Measurements from ENCODE around the gene ACTN4. TPM values are rescaled to one million over a fixed set of nuclear protein-coding genes. Genes with fewer than 3 reads are reported as not detected.

The ACTN4 gene
- total RNA-seq, 5 donors from 2014 or later (not counting 1 experiment from before 2014, with no cell fraction given) = 100.0 to 201 (median 175) TPM

GRCh38 chr19:38702278-38702677 lies 54.8 kb downstream of the ACTN4 start:
- H3K27me3 ChIP-seq (replicated peaks in 1 of 2; ENCODE audit: control insufficient read depth in 2 of 2, extremely low read depth in 1 of 2, insufficient read depth in 2 of 2, low read length in 1 of 2) = no peaks in the 10 kb centered on the region
- no peak overlapping the region for H3K4me3 ChIP-seq (ENCODE audit: control insufficient read depth in 1 of 2, extremely low read depth in 1 of 2, low read length in 1 of 2)
- H3K36me3 ChIP-seq (ENCODE audit: control insufficient read depth in 2 of 2, extremely low read depth in 1 of 2, insufficient read depth in 1 of 2, low read length in 1 of 2) = peaks cover 0 to 74% of the 10 kb centered on the region in 2 donors
- ATAC-seq (replicated peaks in 1 of 4) = no peak
- no peak for DNase-seq
- no peaks in the 10 kb centered on the region for H3K9me3 Mint-ChIP-seq
- H3K36me3 Mint-ChIP-seq = peaks cover 19% of the 10 kb centered on the region
- peaks cover 0 to 21% of the 10 kb centered on the region in 2 experiments for H3K4me1 ChIP-seq (ENCODE audit: control insufficient read depth in 1 of 2, extremely low read depth in 1 of 2, insufficient read depth in 2 of 2, low read length in 2 of 2)
- H3K4me3 Mint-ChIP-seq = no peak overlapping the region
- 96% methylated on average over 6 of the region's 14 CpGs for WGBS (ENCODE audit: insufficient coverage)
- ChIA-PET CTCF (no interaction called here), POLR2A (interaction anchor here in 1 of 2 donors (0.5 kb wide), 1 partner anchor 269 kb away, joined by 5 read pairs; no protein-coding TSS in a partner anchor)
- peaks cover 6 to 14% (median 9%) of the 10 kb centered on the region in 3 donors for H3K4me1 Mint-ChIP-seq
- H3K27ac ChIP-seq (ENCODE audit: low read length) = no peak overlapping the region
- no peaks in the 10 kb centered on the region for H3K27me3 Mint-ChIP-seq
- no peaks in the 10 kb centered on the region for H3K9me3 ChIP-seq
- H3K27ac Mint-ChIP-seq = no peak overlapping the region

DNA sequence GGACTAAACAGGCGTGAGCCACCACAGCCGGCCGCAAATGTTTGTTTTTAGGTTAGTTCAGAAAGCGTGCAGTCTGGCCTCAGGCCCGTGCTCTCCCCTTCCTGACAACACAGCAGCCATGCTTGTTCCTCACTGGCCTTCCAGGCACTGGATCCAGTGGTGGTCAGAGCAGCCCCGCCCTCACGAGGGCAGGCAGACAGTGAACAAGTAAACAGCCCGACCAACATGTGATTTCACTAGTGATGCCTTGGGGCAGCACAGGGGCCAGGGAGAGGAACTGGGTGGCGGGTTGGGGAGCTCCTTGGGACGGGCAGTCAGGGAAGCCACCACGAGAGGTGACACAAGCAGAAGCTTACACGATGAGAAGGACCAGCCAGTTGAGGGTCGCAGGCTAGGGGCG lies 56.1 kb downstream of the ACTN4 start:
- Histone ChIP-seq H3K4me1 (ENCODE audit: control insufficient read depth in 1 of 2, extremely low read depth in 1 of 2, insufficient read depth in 2 of 2, low read length in 2 of 2) (peaks cover 0 to 8% of the 10 kb centered on the region in 2 experiments), H3K4me3 (ENCODE audit: control insufficient read depth in 1 of 2, extremely low read depth in 1 of 2, low read length in 1 of 2) (no peak overlapping the region), H3K36me3 (ENCODE audit: control insufficient read depth in 2 of 2, extremely low read depth in 1 of 2, insufficient read depth in 1 of 2, low read length in 1 of 2) (peaks cover 0 to 81% of the 10 kb centered on the region in 2 donors), H3K27ac (ENCODE audit: low read length) (no peak overlapping the region), H3K27me3 (replicated peaks in 1 of 2; ENCODE audit: control insufficient read depth in 2 of 2, extremely low read depth in 1 of 2, insufficient read depth in 2 of 2, low read length in 1 of 2) (no peaks in the 10 kb centered on the region), H3K9me3 (no peaks in the 10 kb centered on the region)
- Mint-ChIP-seq H3K9me3 (no peaks in the 10 kb centered on the region), H3K36me3 (peaks cover 22% of the 10 kb centered on the region), H3K27ac (no peak overlapping the region), H3K27me3 (no peaks in the 10 kb centered on the region), H3K4me3 (no peak overlapping the region), H3K4me1 (peaks cover under 1 to 4% (median 1%) of the 10 kb centered on the region in 3 donors)
- ChIA-PET CTCF (no interaction called here), POLR2A (no interaction called here)
- DNase-seq = no peak
- 99% methylated on average over 10 of the region's 14 CpGs for WGBS (ENCODE audit: insufficient coverage)
- ATAC-seq (replicated peaks in 1 of 4) = no peak

- H3K9me3 ChIP-seq = no peaks in the 10 kb centered on the region
- H3K27me3 ChIP-seq (replicated peaks in 1 of 2; ENCODE audit: control insufficient read depth in 2 of 2, extremely low read depth in 1 of 2, insufficient read depth in 2 of 2, low read length in 1 of 2) = no peaks in the 10 kb centered on the region
- no peak for ATAC-seq (replicated peaks in 1 of 4)
- Mint-ChIP-seq H3K9me3 (no peaks in the 10 kb centered on the region), H3K36me3 (peaks cover 29% of the 10 kb centered on the region), H3K27me3 (no peaks in the 10 kb centered on the region), H3K27ac (no peak overlapping the region), H3K4me1 (no peaks in the 10 kb centered on the region), H3K4me3 (no peak overlapping the region)
- H3K4me1 ChIP-seq (ENCODE audit: control insufficient read depth in 1 of 2, extremely low read depth in 1 of 2, insufficient read depth in 2 of 2, low read length in 2 of 2) = peaks cover 0 to 2% of the 10 kb centered on the region in 2 experiments
- WGBS (ENCODE audit: insufficient coverage) = 96% methylated on average over 12 of the region's 13 CpGs
- no peak for DNase-seq
- H3K27ac ChIP-seq (ENCODE audit: low read length) = no peak overlapping the region
- no peak overlapping the region for H3K4me3 ChIP-seq (ENCODE audit: control insufficient read depth in 1 of 2, extremely low read depth in 1 of 2, low read length in 1 of 2)
- peaks cover 0 to 91% of the 10 kb centered on the region in 2 donors for H3K36me3 ChIP-seq (ENCODE audit: control insufficient read depth in 2 of 2, extremely low read depth in 1 of 2, insufficient read depth in 1 of 2, low read length in 1 of 2)
- POLR2A ChIA-PET = no interaction called here
- CTCF ChIA-PET = no interaction called here
These were observed 57.1 kb downstream of the ACTN4 start for GRCh38 chr19:38704488-38705026.

DNA sequence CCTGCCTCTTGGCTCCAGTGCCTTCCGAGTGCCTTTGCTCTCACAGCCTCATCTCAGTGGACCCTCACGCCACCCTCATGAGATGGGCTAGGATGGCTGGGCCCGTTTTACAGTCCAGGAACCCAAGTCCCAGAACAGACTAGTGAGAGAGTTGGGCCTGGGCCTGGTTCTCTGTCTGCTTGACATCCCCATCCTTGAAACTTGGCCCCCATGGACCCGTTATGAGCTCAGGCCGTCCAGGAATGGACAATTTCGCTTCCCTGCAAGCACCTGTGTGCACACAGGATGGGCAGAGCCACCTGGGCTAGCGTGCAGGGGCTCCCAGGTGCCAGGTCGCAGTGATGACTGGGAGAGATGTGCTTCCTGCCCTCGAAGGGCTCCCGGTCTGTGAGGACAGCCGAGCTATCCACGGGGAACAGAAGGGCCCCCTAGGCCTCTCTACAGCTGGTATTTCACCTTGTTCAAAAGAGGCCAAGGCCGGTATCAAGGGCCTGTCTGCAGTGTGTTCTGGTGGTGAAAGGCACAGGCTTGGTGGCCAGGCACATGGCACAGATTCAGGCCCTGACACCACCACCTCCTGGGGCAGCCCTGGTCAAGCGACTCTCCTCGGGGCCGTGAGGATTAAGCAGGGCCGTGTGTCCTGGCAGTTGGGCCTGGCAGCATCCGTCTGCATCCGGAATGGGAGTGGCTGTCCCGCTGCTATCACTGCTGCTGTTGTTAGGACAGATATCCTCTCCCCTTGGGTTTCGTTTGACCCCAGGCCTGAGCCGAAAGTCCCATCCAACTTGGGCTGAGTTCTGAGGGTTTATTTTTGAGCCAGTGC lies 58.0 kb downstream of the ACTN4 start:
- Histone ChIP-seq H3K4me1 (ENCODE audit: control insufficient read depth in 1 of 2, extremely low read depth in 1 of 2, insufficient read depth in 2 of 2, low read length in 2 of 2) (peaks cover 0 to 2% of the 10 kb centered on the region in 2 experiments), H3K9me3 (no peaks in the 10 kb centered on the region), H3K4me3 (ENCODE audit: control insufficient read depth in 1 of 2, extremely low read depth in 1 of 2, low read length in 1 of 2) (no peak overlapping the region), H3K36me3 (ENCODE audit: control insufficient read depth in 2 of 2, extremely low read depth in 1 of 2, insufficient read depth in 1 of 2, low read length in 1 of 2) (peaks cover 6 to 94% of the 10 kb centered on the region in 2 donors), H3K27ac (ENCODE audit: low read length) (no peak overlapping the region), H3K27me3 (replicated peaks in 1 of 2; ENCODE audit: control insufficient read depth in 2 of 2, extremely low read depth in 1 of 2, insufficient read depth in 2 of 2, low read length in 1 of 2) (no peaks in the 10 kb centered on the region)
- no peaks in the 10 kb centered on the region for H3K27me3 Mint-ChIP-seq
- no peaks in the 10 kb centered on the region for H3K9me3 Mint-ChIP-seq
- H3K4me3 Mint-ChIP-seq = no peak overlapping the region
- WGBS (ENCODE audit: insufficient coverage) = 94% methylated on average over 15 of the region's 22 CpGs
- ATAC-seq (replicated peaks in 1 of 4) (no peak), DNase-seq (no peak)
- peaks cover 31% of the 10 kb centered on the region for H3K36me3 Mint-ChIP-seq
- ChIA-PET POLR2A (no interaction called here), CTCF (no interaction called here)
- no peak overlapping the region for H3K27ac Mint-ChIP-seq
- no peaks in the 10 kb centered on the region for H3K4me1 Mint-ChIP-seq

DNA sequence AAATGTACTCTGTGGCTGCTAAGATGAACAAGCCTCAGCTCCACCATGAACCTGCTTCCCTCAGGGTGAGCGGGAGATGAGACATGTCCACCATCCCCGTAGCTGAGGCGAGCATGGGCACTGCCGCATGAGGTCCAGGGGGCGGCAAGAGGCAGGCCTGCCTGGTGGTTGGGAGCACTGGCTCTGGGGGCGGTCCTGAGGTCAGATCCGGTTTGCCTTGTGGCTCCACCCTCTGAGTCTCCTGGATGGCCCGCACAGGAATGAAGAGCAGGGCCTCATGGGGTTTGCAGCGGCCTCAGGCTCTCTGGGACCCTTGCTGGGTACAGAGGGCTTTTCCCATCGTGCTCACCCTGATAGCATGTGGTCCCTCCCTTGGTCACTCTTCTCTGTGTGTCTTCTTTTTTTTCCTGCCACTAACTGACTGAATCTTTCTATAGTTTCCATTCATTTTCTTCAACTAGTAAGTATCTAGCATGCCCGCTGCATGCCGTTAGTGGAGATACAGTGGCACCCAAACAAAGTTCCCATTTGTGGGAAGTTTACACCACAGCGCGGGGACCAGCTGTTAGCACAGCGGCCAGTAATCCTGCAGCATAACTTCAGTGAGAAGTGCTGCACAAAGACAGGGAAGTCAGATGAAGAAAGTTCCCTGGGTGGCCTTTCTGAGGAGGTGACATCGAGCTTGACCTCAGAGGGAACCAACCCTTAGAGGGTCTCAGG lies 59.5 kb downstream of the ACTN4 start:
- ATAC-seq (replicated peaks in 1 of 4) (no peak), DNase-seq (no peak)
- Histone ChIP-seq H3K36me3 (ENCODE audit: control insufficient read depth in 2 of 2, extremely low read depth in 1 of 2, insufficient read depth in 1 of 2, low read length in 1 of 2) (peaks cover 6 to 94% of the 10 kb centered on the region in 2 donors), H3K27ac (ENCODE audit: low read length) (no peak overlapping the region), H3K9me3 (no peaks in the 10 kb centered on the region), H3K4me3 (ENCODE audit: control insufficient read depth in 1 of 2, extremely low read depth in 1 of 2, low read length in 1 of 2) (no peak overlapping the region), H3K27me3 (replicated peaks in 1 of 2; ENCODE audit: control insufficient read depth in 2 of 2, extremely low read depth in 1 of 2, insufficient read depth in 2 of 2, low read length in 1 of 2) (no peaks in the 10 kb centered on the region), H3K4me1 (ENCODE audit: control insufficient read depth in 1 of 2, extremely low read depth in 1 of 2, insufficient read depth in 2 of 2, low read length in 2 of 2) (no peaks in the 10 kb centered on the region)
- Mint-ChIP-seq H3K27ac (no peak overlapping the region), H3K4me3 (no peak overlapping the region), H3K36me3 (peaks cover 39% of the 10 kb centered on the region), H3K4me1 (no peaks in the 10 kb centered on the region), H3K27me3 (no peaks in the 10 kb centered on the region), H3K9me3 (no peaks in the 10 kb centered on the region)
- ChIA-PET CTCF (no interaction called here), POLR2A (no interaction called here)
- 96% methylated on average over 15 of the region's 16 CpGs for WGBS (ENCODE audit: insufficient coverage)

GRCh38 chr19:38707512-38708114 lies 60.2 kb downstream of the ACTN4 start:
- 95% methylated on average over 8 of the region's 10 CpGs for WGBS (ENCODE audit: insufficient coverage)
- H3K36me3 ChIP-seq (ENCODE audit: control insufficient read depth in 2 of 2, extremely low read depth in 1 of 2, insufficient read depth in 1 of 2, low read length in 1 of 2) = peaks cover 6 to 94% of the 10 kb centered on the region in 2 donors

More at GRCh38 chr19:38707512-38708114, 60.2 kb downstream of the ACTN4 start:
- peaks cover 39% of the 10 kb centered on the region for H3K36me3 Mint-ChIP-seq
- no peak overlapping the region for H3K4me3 Mint-ChIP-seq
- ChIA-PET POLR2A (no interaction called here), CTCF (no interaction called here)
- Histone ChIP-seq H3K4me3 (ENCODE audit: control insufficient read depth in 1 of 2, extremely low read depth in 1 of 2, low read length in 1 of 2) (no peak overlapping the region), H3K27me3 (replicated peaks in 1 of 2; ENCODE audit: control insufficient read depth in 2 of 2, extremely low read depth in 1 of 2, insufficient read depth in 2 of 2, low read length in 1 of 2) (no peaks in the 10 kb centered on the region), H3K9me3 (no peaks in the 10 kb centered on the region), H3K27ac (ENCODE audit: low read length) (no peak overlapping the region), H3K4me1 (ENCODE audit: control insufficient read depth in 1 of 2, extremely low read depth in 1 of 2, insufficient read depth in 2 of 2, low read length in 2 of 2) (no peaks in the 10 kb centered on the region)
- ATAC-seq (replicated peaks in 1 of 4) = no peak
- no peaks in the 10 kb centered on the region for H3K9me3 Mint-ChIP-seq
- no peak overlapping the region for H3K27ac Mint-ChIP-seq
- H3K4me1 Mint-ChIP-seq = no peaks in the 10 kb centered on the region
- no peaks in the 10 kb centered on the region for H3K27me3 Mint-ChIP-seq
- no peak for DNase-seq

Data from T-cell (primary cell).